ENCODE measurements around the gene SLC12A8.

Gene SLC12A8

GRCh38 chr3:125190786-125191185, 21.8 kb downstream of the SLC12A8 start:
- Histone ChIP-seq H3K4me1 (ENCODE audit: insufficient read depth, low read length) (peaks cover 13% of the 10 kb centered on the region), H3K9me3 (ENCODE audit: low read length) (no peaks in the 10 kb centered on the region), H2AFZ (ENCODE audit: low read depth, low read length) (no peak overlapping the region), H3K36me3 (ENCODE audit: insufficient read depth, low read length) (no peaks in the 10 kb centered on the region), H3K4me3 (ENCODE audit: low read length) (no peak overlapping the region), H3K27me3 (ENCODE audit: insufficient read depth, low read length) (peaks cover 3% of the 10 kb centered on the region)

- Histone ChIP-seq H3K4me3 (ENCODE audit: low read length) (no peak overlapping the region), H2AFZ (ENCODE audit: low read depth, low read length) (no peak overlapping the region), H3K4me1 (ENCODE audit: insufficient read depth, low read length) (peaks cover 17% of the 10 kb centered on the region), H3K9me3 (ENCODE audit: low read length) (no peaks in the 10 kb centered on the region), H3K27me3 (ENCODE audit: insufficient read depth, low read length) (peaks cover 3% of the 10 kb centered on the region), H3K36me3 (ENCODE audit: insufficient read depth, low read length) (no peaks in the 10 kb centered on the region)
These were observed 23.0 kb downstream of the SLC12A8 start for GRCh38 chr3:125189378-125190165.

- Histone ChIP-seq H3K27me3 (ENCODE audit: insufficient read depth, low read length) (peaks cover 3% of the 10 kb centered on the region), H3K4me3 (ENCODE audit: low read length) (no peak overlapping the region), H3K9me3 (ENCODE audit: low read length) (no peaks in the 10 kb centered on the region), H3K4me1 (ENCODE audit: insufficient read depth, low read length) (peaks cover 17% of the 10 kb centered on the region), H3K36me3 (ENCODE audit: insufficient read depth, low read length) (no peaks in the 10 kb centered on the region), H2AFZ (ENCODE audit: low read depth, low read length) (no peak overlapping the region)
These were observed 23.6 kb downstream of the SLC12A8 start for GRCh38 chr3:125188955-125189354.

- Histone ChIP-seq H2AFZ (ENCODE audit: low read depth, low read length) (no peak overlapping the region), H3K27me3 (ENCODE audit: insufficient read depth, low read length) (no peaks in the 10 kb centered on the region), H3K4me3 (ENCODE audit: low read length) (no peak overlapping the region), H3K4me1 (ENCODE audit: insufficient read depth, low read length) (peaks cover 17% of the 10 kb centered on the region), H3K9me3 (ENCODE audit: low read length) (no peaks in the 10 kb centered on the region), H3K36me3 (ENCODE audit: insufficient read depth, low read length) (no peaks in the 10 kb centered on the region)
These were observed 25.0 kb downstream of the SLC12A8 start for GRCh38 chr3:125187599-125187910.

GRCh38 chr3:125186800-125187598, 25.5 kb downstream of the SLC12A8 start:
- Histone ChIP-seq H3K4me1 (ENCODE audit: insufficient read depth, low read length) (peaks cover 17% of the 10 kb centered on the region), H3K36me3 (ENCODE audit: insufficient read depth, low read length) (no peaks in the 10 kb centered on the region), H2AFZ (ENCODE audit: low read depth, low read length) (peak overlapping the region; percentile 99), H3K27me3 (ENCODE audit: insufficient read depth, low read length) (no peaks in the 10 kb centered on the region), H3K9me3 (ENCODE audit: low read length) (no peaks in the 10 kb centered on the region), H3K4me3 (ENCODE audit: low read length) (peak overlapping the region; percentile 51)

GRCh38 chr3:125186261-125186787, 26.2 kb downstream of the SLC12A8 start:
- Histone ChIP-seq H3K9me3 (ENCODE audit: low read length) (no peaks in the 10 kb centered on the region), H2AFZ (ENCODE audit: low read depth, low read length) (peak overlapping the region; percentile 99), H3K4me3 (ENCODE audit: low read length) (peak overlapping the region; percentile 51), H3K4me1 (ENCODE audit: insufficient read depth, low read length) (peaks cover 17% of the 10 kb centered on the region), H3K27me3 (ENCODE audit: insufficient read depth, low read length) (no peaks in the 10 kb centered on the region), H3K36me3 (ENCODE audit: insufficient read depth, low read length) (no peaks in the 10 kb centered on the region)

- no peaks in the 10 kb centered on the region for H3K36me3 ChIP-seq (ENCODE audit: insufficient read depth, low read length)
These were observed 26.7 kb downstream of the SLC12A8 start for GRCh38 chr3:125185805-125186204.

GRCh38 chr3:125179884-125180240, 32.7 kb downstream of the SLC12A8 start:
- Histone ChIP-seq H3K4me1 (ENCODE audit: insufficient read depth, low read length) (no peaks in the 10 kb centered on the region), H3K27me3 (ENCODE audit: insufficient read depth, low read length) (no peaks in the 10 kb centered on the region), H3K36me3 (ENCODE audit: insufficient read depth, low read length) (no peaks in the 10 kb centered on the region), H2AFZ (ENCODE audit: low read depth, low read length) (no peak overlapping the region), H3K9me3 (ENCODE audit: low read length) (no peaks in the 10 kb centered on the region), H3K4me3 (ENCODE audit: low read length) (no peak overlapping the region)

More at GRCh38 chr3:125185805-125186204, 26.7 kb downstream of the SLC12A8 start:
- no peaks in the 10 kb centered on the region for H3K9me3 ChIP-seq (ENCODE audit: low read length)
- H3K4me3 ChIP-seq (ENCODE audit: low read length): peak overlapping the region; percentile 51
- H3K4me1 ChIP-seq (ENCODE audit: insufficient read depth, low read length): peaks cover 17% of the 10 kb centered on the region
- no peaks in the 10 kb centered on the region for H3K27me3 ChIP-seq (ENCODE audit: insufficient read depth, low read length)
- H2AFZ ChIP-seq (ENCODE audit: low read depth, low read length): peak overlapping the region; percentile 99

GRCh38 chr3:125179143-125179883, 33.2 kb downstream of the SLC12A8 start:
- Histone ChIP-seq H3K9me3 (ENCODE audit: low read length) (no peaks in the 10 kb centered on the region), H3K4me1 (ENCODE audit: insufficient read depth, low read length) (no peaks in the 10 kb centered on the region), H3K27me3 (ENCODE audit: insufficient read depth, low read length) (no peaks in the 10 kb centered on the region), H2AFZ (ENCODE audit: low read depth, low read length) (no peak overlapping the region), H3K36me3 (ENCODE audit: insufficient read depth, low read length) (no peaks in the 10 kb centered on the region), H3K4me3 (ENCODE audit: low read length) (no peak overlapping the region)

- no peaks in the 10 kb centered on the region for H3K27me3 ChIP-seq (ENCODE audit: insufficient read depth, low read length)
- no peak overlapping the region for H2AFZ ChIP-seq (ENCODE audit: low read depth, low read length)
- H3K9me3 ChIP-seq (ENCODE audit: low read length): no peaks in the 10 kb centered on the region
- no peak overlapping the region for H3K4me3 ChIP-seq (ENCODE audit: low read length)
- no peaks in the 10 kb centered on the region for H3K4me1 ChIP-seq (ENCODE audit: insufficient read depth, low read length)
- no peaks in the 10 kb centered on the region for H3K36me3 ChIP-seq (ENCODE audit: insufficient read depth, low read length)
These were observed 34.8 kb downstream of the SLC12A8 start for GRCh38 chr3:125177746-125178145.

- Histone ChIP-seq H3K9me3 (ENCODE audit: low read length) (no peaks in the 10 kb centered on the region), H3K4me3 (ENCODE audit: low read length) (no peak overlapping the region), H3K4me1 (ENCODE audit: insufficient read depth, low read length) (no peaks in the 10 kb centered on the region), H3K36me3 (ENCODE audit: insufficient read depth, low read length) (no peaks in the 10 kb centered on the region), H3K27me3 (ENCODE audit: insufficient read depth, low read length) (no peaks in the 10 kb centered on the region), H2AFZ (ENCODE audit: low read depth, low read length) (no peak overlapping the region)
These were observed 37.1 kb downstream of the SLC12A8 start for GRCh38 chr3:125175295-125176078.

- Histone ChIP-seq H3K9me3 (ENCODE audit: low read length) (no peaks in the 10 kb centered on the region), H2AFZ (ENCODE audit: low read depth, low read length) (no peak overlapping the region), H3K36me3 (ENCODE audit: insufficient read depth, low read length) (no peaks in the 10 kb centered on the region), H3K27me3 (ENCODE audit: insufficient read depth, low read length) (no peaks in the 10 kb centered on the region), H3K4me1 (ENCODE audit: insufficient read depth, low read length) (no peaks in the 10 kb centered on the region), H3K4me3 (ENCODE audit: low read length) (no peak overlapping the region)
These were observed 40.2 kb downstream of the SLC12A8 start for GRCh38 chr3:125172346-125172745.

All from neuron (in vitro differentiated cells).